Liver (tissue), 9 donors: ENCODE data around the gene RNASEH2A. TPM values are rescaled to one million over a fixed set of nuclear protein-coding genes. Genes with fewer than 3 reads are reported as not detected.

Source experiments
- DNase-seq: peaks from one replicate; pipeline ENCODE4 v3.0.0-alpha.2; 2017; ENCODE audit warnings: low spot score
- H3K27ac ChIP-seq, 2 donors: one replicate each; pipeline ENCODE4 v1.7.0; 2013; ENCODE audit warnings: inconsistent platforms in 2 of 2, low read length in 2 of 2, control low read depth in 1 of 2, low read depth in 1 of 2, mild to moderate bottlenecking in 1 of 2
- H3K27me3 ChIP-seq, 4 donors: one replicate each; pipeline versions ENCODE4 v1.6.1 to v1.7.0; 2013; ENCODE audit warnings: low read length in 3 of 4, inconsistent platforms in 1 of 4, mild to moderate bottlenecking in 1 of 4, moderate library complexity in 1 of 4; ENCODE audit not compliant: control insufficient read depth in 4 of 4, insufficient read depth in 4 of 4
- H3K36me3 ChIP-seq, 4 donors: one replicate each; pipeline versions ENCODE4 v1.6.1 to v1.7.0; 2013; ENCODE audit warnings: low read length in 3 of 4, mild to moderate bottlenecking in 3 of 4, low read depth in 1 of 4, moderate library complexity in 1 of 4; ENCODE audit not compliant: control insufficient read depth in 4 of 4, insufficient read depth in 3 of 4
- H3K4me1 ChIP-seq, 4 donors: one replicate each; pipeline versions ENCODE4 v1.6.1 to v1.7.0; 2013; ENCODE audit warnings: low read length in 3 of 4, mild to moderate bottlenecking in 3 of 4, moderate library complexity in 1 of 4; ENCODE audit not compliant: control insufficient read depth in 4 of 4, insufficient read depth in 4 of 4
- H3K4me3 ChIP-seq, 3 donors: one replicate each; pipeline versions ENCODE4 v1.6.1 to v1.7.0; 2013; ENCODE audit warnings: low read length in 3 of 3, control low read depth in 1 of 3, low read depth in 1 of 3, mild to moderate bottlenecking in 1 of 3
- H3K9ac ChIP-seq, 2 donors: one replicate each; pipeline ENCODE4 v1.7.0; 2013; ENCODE audit warnings: low read length in 2 of 2, mild to moderate bottlenecking in 2 of 2, moderate library complexity in 2 of 2, control low read depth in 1 of 2, low read depth in 1 of 2
- H3K9me3 ChIP-seq, 4 donors: one replicate each; pipeline versions ENCODE4 v1.6.1 to v1.7.0; 2013; ENCODE audit warnings: low read length in 3 of 4; ENCODE audit not compliant: control insufficient read depth in 4 of 4
- EGR1 ChIP-seq, 2 donors: IDR thresholded peaks; 2 replicates each; pipeline ENCODE4 v1.6.1; 2016 to 2018; ENCODE audit warnings: antibody characterized with exemption in 2 of 2, low read depth in 2 of 2
- FOXA1 ChIP-seq: IDR thresholded peaks from 2 replicates; pipeline ENCODE4 v1.6.1; 2016; ENCODE audit warnings: antibody characterized with exemption
- FOXA2 ChIP-seq: IDR thresholded peaks from 2 replicates; pipeline ENCODE4 v1.6.1; 2016; ENCODE audit warnings: antibody characterized with exemption
- GABPA ChIP-seq, 2 donors: IDR thresholded peaks in 1 of 2; conservative IDR thresholded peaks in 1 of 2; 2 replicates each; pipeline ENCODE4 v1.6.1; 2016; ENCODE audit warnings: antibody characterized with exemption in 2 of 2, mild to moderate bottlenecking in 1 of 2, moderate library complexity in 1 of 2
- HNF4G ChIP-seq: IDR thresholded peaks from 2 replicates; pipeline ENCODE4 v1.6.1; 2016; ENCODE audit warnings: antibody characterized with exemption
- JUND ChIP-seq, 2 donors: IDR thresholded peaks; 2 replicates each; pipeline ENCODE4 v1.6.1; 2016; ENCODE audit warnings: antibody characterized with exemption in 2 of 2
- NR2F2 ChIP-seq: IDR thresholded peaks from 2 replicates; pipeline ENCODE4 v1.6.1; 2016; ENCODE audit warnings: antibody characterized with exemption
- RAD21 ChIP-seq, 2 donors: IDR thresholded peaks; 2 replicates each; pipeline ENCODE4 v1.6.1; 2016; ENCODE audit warnings: antibody characterized with exemption in 2 of 2, mild to moderate bottlenecking in 2 of 2
- RXRA ChIP-seq, 2 donors: IDR thresholded peaks; 2 replicates each; pipeline ENCODE4 v1.6.1; 2017 to 2018; ENCODE audit warnings: antibody characterized with exemption in 2 of 2, mild to moderate bottlenecking in 1 of 2
- SP1 ChIP-seq: IDR thresholded peaks from 2 replicates; pipeline ENCODE4 v1.6.1; 2018; ENCODE audit warnings: antibody characterized with exemption, mild to moderate bottlenecking
- TAF1 ChIP-seq: conservative IDR thresholded peaks from 2 replicates; pipeline ENCODE4 v1.6.1; 2016; ENCODE audit warnings: antibody characterized with exemption, mild to moderate bottlenecking
- YY1 ChIP-seq: IDR thresholded peaks from 2 replicates; pipeline ENCODE4 v1.6.1; 2016; ENCODE audit warnings: antibody characterized with exemption, mild to moderate bottlenecking
- WGBS: extraction: QIAGEN DNeasy Blood & Tissue Kit; methylation state at CpG from one replicate; pipeline ENCODE4 v1.1.7; 2013; 5-methylcytosine and 5-hydroxymethylcytosine counted together
- polyA plus RNA-seq, 2 donors: library from polyadenylated mRNA; stranded (reverse) in 1 of 2; unstranded in 1 of 2; fragments of 200-250 nt in 1 of 2; fragments of >200 nt in 1 of 2; fragmentation: Nextera tagmentation in 1 of 2; extraction: Ambion mirVana in 1 of 2; gene quantifications; one replicate each; pipeline versions ENCODE4 v1.2.1 to v1.2.3, GENCODE V29; 2013 to 2015
- total RNA-seq, 2 donors: library from RNA; depleted of rRNA; stranded (reverse); fragments of >200 nt; gene quantifications; one replicate each; pipeline ENCODE4 v1.2.3, GENCODE V29; 2014
- TF ChIP-seq, protein P1 (sequence below): IDR thresholded peaks from 2 replicates; pipeline ENCODE4 v1.6.1; 2016; ENCODE audit warnings: antibody characterized with exemption
- TF ChIP-seq, protein P2 (sequence below): fragments of 150-350 bp; IDR thresholded peaks from 2 replicates; pipeline ENCODE4 v1.5.1; 2017; ENCODE audit warnings: improper control_type of control experiment, low read depth, low read length; ENCODE audit not compliant: missing input control
- TF ChIP-seq, protein P3 (sequence below): IDR thresholded peaks from 2 replicates; pipeline ENCODE4 v1.6.1; 2016; ENCODE audit warnings: antibody characterized with exemption, mild to moderate bottlenecking
- donor health status: healthy.
- donor health status: healthy.
- donor health status: healthy.
- donor health status: healthy.
- donor health status: healthy.

The RNASEH2A gene
- total and polyA plus RNA-seq, 4 donors = 1.8 to 17.5 (median 3.5) TPM

DNA sequence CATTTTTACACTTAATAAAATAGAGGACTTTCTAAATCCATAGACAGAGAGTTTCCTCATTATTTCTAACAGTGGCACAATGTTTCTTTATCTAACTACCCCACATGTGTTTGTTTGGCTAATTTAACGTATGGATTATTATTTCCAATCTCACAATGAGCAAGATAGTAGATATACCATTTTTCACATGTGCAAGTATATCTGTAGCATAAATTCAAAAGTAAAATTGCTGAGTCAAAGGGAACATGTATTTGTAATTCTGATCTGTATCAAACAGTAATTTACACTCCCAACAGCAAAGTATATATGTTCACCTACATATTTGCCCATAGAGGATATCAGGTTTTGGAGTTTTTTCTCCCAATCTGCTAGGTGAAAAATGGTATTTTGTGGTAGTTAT, 50.3 kb downstream of the RNASEH2A start (continued):
- TF ChIP-seq, protein P1, sequence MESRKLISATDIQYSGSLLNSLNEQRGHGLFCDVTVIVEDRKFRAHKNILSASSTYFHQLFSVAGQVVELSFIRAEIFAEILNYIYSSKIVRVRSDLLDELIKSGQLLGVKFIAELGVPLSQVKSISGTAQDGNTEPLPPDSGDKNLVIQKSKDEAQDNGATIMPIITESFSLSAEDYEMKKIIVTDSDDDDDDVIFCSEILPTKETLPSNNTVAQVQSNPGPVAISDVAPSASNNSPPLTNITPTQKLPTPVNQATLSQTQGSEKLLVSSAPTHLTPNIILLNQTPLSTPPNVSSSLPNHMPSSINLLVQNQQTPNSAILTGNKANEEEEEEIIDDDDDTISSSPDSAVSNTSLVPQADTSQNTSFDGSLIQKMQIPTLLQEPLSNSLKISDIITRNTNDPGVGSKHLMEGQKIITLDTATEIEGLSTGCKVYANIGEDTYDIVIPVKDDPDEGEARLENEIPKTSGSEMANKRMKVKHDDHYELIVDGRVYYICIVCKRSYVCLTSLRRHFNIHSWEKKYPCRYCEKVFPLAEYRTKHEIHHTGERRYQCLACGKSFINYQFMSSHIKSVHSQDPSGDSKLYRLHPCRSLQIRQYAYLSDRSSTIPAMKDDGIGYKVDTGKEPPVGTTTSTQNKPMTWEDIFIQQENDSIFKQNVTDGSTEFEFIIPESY = no peak
- TF ChIP-seq SP1 (no peak), EGR1 (IDR thresholded peaks at IDR 0.05; ENCODE audit: low read depth in 2 of 2) (no peak), JUND (IDR thresholded peaks at IDR 0.05) (no peak), YY1 (no peak), HNF4G (no peak)

DNA sequence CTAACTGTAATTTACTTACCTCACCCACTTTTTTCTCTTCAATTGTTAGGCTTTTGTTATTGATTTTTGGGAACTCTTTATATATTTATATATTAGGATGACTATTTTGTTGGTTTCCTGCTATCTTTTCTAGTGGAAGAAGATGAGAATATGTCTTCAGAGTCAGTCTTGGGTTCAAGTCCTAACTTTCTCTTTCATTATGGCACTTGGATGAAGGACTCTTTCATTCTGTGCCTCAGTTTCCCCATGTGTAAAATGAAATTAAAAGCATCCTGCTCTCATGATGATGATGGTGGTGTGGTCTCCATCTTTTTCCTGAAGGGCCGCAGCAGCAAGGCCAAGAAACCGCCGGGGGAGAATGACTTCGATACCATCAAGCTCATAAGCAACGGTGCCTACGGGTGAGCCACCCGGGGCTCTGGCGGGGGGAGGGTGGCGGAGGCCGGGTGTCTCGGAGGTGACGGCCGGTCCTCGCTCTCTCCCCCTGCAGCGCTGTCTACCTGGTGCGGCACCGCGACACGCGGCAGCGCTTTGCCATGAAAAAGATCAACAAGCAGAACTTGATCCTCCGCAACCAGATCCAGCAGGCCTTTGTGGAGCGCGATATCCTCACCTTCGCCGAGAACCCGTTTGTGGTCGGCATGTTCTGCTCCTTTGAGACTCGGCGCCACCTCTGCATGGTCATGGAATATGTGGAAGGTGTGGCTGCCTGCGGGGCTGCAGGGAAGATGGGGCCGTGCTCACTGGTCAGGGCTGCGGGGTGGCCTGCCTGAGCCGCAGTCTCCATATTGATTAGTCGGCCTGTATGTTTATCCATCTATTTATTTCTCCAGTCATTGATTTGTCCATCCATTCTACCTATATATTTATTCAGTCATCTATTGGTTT, 51.9 kb downstream of the RNASEH2A start:
- Histone ChIP-seq H3K4me3 (no peak overlapping the region), H3K27ac (no peak overlapping the region), H3K36me3 (no peaks in the 10 kb centered on the region), H3K27me3 (no peaks in the 10 kb centered on the region), H3K4me1 (no peaks in the 10 kb centered on the region), H3K9ac (no peak overlapping the region), H3K9me3 (no peaks in the 10 kb centered on the region)
- WGBS = 91% methylated on average over 35 of the region's 35 CpGs
- no peak for DNase-seq
- TF ChIP-seq, protein P2, sequence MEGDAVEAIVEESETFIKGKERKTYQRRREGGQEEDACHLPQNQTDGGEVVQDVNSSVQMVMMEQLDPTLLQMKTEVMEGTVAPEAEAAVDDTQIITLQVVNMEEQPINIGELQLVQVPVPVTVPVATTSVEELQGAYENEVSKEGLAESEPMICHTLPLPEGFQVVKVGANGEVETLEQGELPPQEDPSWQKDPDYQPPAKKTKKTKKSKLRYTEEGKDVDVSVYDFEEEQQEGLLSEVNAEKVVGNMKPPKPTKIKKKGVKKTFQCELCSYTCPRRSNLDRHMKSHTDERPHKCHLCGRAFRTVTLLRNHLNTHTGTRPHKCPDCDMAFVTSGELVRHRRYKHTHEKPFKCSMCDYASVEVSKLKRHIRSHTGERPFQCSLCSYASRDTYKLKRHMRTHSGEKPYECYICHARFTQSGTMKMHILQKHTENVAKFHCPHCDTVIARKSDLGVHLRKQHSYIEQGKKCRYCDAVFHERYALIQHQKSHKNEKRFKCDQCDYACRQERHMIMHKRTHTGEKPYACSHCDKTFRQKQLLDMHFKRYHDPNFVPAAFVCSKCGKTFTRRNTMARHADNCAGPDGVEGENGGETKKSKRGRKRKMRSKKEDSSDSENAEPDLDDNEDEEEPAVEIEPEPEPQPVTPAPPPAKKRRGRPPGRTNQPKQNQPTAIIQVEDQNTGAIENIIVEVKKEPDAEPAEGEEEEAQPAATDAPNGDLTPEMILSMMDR = no peak
- TF ChIP-seq RAD21 (IDR thresholded peaks at IDR 0.05) (no peak), NR2F2 (no peak), RXRA (IDR thresholded peaks at IDR 0.05) (no peak), JUND (IDR thresholded peaks at IDR 0.05) (no peak), FOXA2 (no peak), HNF4G (no peak), FOXA1 (no peak), TAF1 (no peak), GABPA (IDR thresholded peaks at IDR 0.05 in 1 of 2, conservative IDR thresholded peaks at IDR 0.05 in 1 of 2) (no peak)
- TF ChIP-seq, protein P1 = no peak
- TF ChIP-seq, protein P3, sequence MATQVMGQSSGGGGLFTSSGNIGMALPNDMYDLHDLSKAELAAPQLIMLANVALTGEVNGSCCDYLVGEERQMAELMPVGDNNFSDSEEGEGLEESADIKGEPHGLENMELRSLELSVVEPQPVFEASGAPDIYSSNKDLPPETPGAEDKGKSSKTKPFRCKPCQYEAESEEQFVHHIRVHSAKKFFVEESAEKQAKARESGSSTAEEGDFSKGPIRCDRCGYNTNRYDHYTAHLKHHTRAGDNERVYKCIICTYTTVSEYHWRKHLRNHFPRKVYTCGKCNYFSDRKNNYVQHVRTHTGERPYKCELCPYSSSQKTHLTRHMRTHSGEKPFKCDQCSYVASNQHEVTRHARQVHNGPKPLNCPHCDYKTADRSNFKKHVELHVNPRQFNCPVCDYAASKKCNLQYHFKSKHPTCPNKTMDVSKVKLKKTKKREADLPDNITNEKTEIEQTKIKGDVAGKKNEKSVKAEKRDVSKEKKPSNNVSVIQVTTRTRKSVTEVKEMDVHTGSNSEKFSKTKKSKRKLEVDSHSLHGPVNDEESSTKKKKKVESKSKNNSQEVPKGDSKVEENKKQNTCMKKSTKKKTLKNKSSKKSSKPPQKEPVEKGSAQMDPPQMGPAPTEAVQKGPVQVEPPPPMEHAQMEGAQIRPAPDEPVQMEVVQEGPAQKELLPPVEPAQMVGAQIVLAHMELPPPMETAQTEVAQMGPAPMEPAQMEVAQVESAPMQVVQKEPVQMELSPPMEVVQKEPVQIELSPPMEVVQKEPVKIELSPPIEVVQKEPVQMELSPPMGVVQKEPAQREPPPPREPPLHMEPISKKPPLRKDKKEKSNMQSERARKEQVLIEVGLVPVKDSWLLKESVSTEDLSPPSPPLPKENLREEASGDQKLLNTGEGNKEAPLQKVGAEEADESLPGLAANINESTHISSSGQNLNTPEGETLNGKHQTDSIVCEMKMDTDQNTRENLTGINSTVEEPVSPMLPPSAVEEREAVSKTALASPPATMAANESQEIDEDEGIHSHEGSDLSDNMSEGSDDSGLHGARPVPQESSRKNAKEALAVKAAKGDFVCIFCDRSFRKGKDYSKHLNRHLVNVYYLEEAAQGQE = no peak
